Measurements from ENCODE around the gene SEC61A1.

The SEC61A1 gene

GRCh38 chr3:128113817-128114794 is 61.9 kb downstream of the SEC61A1 start:
- no peak for DNase-seq

All from activated T-cell treated with anti-CD3 and anti-CD28 coated beads, Interleukin-2, amount 50 U/mL, for 1 hour (primary cell).